Right renal pelvis (tissue), 4 donors: Measurements from ENCODE around the gene PPM1E. TPM values are rescaled to one million over a fixed set of nuclear protein-coding genes. Genes with fewer than 3 reads are reported as not detected.
"Not testable (repeated sequence)": the region's sequence is repeated elsewhere in the genome, so short reads cannot be mapped to it uniquely, and the experiment has no call there.

Source experiments
- DNase-seq, 4 donors: peaks; one replicate each; pipeline ENCODE4 v3.0.0-alpha.2; 2013; ENCODE audit warnings: low read depth in 4 of 4, low spot score in 3 of 4, missing footprints in 1 of 4
- polyA plus RNA-seq, 4 donors: library from polyadenylated mRNA; unstranded; fragments of 120-200 nt; gene quantifications; one replicate each; pipeline ENCODE4 v1.2.1, GENCODE V29; 2013; ENCODE audit not compliant: insufficient read length in 4 of 4

PPM1E gene
- 1 to 10 TPM; 3.4 to 3.9 (median 3.6) TPM for polyA plus RNA-seq

DNA sequence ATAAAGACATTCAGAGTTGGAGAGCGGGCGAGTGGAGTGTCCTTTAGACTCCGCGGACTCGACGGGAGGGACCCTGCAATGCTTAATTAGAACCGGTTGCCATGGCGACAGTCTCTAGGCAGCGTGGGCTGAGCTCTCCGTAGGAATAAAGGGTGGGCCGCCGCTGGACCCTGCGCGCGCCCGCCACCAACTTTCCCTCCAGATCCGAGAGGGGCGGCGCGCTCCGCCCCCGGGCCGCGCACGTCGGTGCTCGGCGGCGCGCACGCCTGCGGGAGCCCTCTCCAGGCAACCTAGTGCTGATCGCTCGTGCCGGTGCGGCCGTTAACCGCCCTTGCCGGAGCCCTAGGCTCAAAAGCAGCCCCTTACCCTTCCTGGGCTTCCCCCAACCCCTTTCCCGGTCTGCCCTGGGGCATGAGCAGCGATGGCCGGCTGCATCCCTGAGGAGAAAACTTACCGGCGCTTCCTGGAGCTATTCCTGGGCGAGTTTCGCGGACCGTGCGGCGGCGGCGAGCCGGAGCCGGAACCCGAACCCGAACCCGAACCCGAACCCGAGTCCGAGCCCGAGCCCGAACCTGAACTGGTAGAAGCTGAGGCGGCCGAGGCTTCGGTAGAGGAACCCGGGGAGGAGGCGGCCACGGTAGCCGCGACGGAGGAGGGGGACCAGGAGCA is at the start of gene PPM1E:
Gene PPM1E (plus strand): TSS at position 278 of the 669 bp plus-strand sequence.
- DNase-seq, result peak; percentile 63 to 80 (median 76)

DNA sequence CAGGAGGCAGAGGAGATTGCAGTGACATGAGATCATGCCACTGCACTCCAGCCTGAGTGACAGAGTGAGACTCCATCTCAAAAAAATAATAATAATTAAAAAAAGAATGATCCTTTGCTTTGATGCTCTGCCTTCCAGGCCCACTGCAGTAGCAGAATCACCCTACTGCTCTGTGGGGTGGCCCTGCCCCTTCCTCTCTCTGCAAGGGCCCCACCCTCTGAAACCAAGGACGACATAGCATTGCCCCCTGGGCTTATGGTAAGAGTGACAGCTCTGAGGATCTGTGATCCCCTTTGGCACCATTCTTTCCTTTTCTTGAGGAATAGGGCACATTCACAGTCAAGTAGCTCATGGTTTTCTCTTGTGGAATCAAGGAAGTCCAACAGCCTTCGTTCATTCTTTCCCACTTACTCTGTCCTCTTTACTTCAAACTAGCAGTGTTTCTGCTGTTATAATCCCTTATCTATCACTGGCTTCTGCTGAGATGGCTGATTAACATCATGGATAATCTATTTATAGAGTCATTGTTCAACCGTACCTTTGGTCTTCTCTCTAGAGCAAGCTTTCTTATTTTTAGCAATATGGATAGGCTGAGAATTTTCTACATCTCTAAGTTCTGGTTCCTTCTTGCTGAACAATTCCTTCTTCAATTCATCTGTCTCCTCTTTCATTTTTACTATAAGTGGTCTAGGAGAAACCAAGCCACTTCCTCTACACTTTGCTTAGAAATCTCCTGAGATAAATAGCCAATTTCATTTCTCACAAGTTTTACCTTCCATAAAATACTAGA is 49.1 kb upstream of the PPM1E start:
- no peak for DNase-seq

DNA sequence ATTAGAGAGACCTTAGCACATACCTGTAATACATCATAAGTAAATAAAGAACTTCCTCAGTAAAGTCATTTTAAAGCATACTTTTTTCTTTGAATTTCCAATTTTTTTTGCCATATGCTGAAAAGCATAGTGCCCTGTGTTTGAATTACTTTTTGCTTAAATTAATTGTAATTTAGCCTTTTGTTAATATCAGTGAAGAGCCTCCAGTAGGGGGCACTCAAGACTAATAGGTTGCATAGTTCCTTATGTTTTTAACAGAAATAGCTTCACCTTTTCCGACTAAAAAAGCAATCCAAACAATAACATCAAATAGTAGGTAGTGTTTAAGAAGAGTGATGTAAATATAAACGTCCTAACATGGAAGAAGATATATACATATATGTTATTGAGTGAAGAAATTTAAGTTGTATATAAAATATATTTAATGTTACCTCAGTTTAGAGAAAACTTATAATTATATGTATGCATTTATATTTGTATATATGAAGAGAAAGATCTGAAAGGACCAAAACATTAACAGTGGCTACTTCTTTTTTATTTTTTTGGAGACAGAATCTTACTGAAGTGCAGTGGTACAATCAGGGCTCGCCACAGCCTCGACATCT is 44.6 kb upstream of the PPM1E start:
- peak in 3 of 4 donors; percentile 27 to 57 (median 38) for DNase-seq

DNA sequence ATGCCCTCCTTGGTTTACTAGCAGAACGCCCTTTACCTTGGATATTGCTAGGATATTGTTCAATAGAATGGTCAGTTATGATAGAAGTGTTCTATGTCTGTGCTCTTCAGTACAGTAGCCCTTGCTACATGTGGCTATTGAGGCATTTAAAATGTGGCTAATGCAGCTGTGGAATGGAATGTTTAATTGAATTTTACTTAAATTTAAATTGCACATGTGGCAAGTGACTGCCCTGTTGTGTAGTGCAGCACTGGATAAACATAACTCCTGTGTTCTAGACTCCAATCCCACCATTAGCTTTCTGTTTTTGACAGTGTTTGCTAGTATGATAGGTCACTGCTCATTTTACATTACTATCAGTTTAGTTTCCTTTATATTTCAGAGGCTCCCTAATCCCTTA is 33.4 kb upstream of the PPM1E start:
- DNase-seq, result no peak

DNA sequence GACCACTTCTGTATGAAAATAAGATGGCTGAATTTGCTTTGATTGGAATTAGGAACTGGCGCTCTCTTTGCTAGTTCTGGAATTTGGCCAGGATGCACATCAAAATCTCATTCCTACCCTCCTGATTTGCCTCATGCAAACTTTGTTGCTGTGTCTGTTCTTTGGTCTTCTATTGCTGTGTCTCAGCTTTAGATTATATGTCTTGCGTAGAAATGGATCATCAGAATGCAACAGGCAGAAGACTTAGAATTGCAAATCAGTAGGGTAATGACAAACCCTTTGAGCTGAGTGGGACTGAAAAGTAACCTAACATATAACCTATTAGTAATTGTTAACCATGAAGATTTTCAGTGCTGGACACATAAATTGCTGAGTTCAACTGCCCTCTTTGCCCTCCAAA is 33.0 kb upstream of the PPM1E start:
- DNase-seq, result no peak

DNA sequence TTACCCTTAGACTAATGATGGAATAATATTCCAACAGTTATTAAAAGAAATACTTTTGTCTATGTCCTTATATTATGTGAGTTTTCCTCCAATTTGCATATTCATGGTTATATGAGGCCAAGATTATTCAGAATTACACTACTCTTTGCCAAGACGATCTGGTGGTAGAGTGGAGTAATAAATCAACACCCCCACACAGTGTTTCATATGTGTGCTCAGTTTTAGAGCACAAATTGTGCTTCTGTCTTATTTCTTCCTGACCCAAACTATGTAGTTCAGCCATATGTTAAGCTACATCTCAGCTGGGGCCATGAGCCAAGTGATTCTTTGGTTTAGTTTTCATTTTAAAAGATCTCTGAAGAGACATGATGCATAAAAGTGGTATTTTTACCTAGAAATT is 26.9 kb upstream of the PPM1E start:
- no peak for DNase-seq

DNA sequence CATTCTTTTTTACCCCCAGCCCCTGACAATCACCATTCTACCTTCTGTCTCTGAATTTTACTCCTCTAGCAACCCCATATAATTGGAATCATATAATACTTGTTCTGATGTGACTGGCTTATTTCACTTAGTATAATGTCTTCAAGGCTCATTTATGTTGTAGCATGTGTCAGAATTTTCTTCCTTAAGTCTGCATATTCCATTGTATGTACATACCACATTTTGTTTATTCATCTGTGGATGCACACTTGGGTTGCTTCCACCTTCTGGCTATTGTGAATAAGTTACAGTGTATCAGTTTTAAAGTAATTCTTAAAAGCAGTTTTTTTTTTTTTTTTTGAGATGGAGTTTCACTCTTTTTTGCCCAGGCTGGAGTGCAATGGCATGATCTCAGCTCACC is 24.7 kb upstream of the PPM1E start:
- no peak for DNase-seq

DNA sequence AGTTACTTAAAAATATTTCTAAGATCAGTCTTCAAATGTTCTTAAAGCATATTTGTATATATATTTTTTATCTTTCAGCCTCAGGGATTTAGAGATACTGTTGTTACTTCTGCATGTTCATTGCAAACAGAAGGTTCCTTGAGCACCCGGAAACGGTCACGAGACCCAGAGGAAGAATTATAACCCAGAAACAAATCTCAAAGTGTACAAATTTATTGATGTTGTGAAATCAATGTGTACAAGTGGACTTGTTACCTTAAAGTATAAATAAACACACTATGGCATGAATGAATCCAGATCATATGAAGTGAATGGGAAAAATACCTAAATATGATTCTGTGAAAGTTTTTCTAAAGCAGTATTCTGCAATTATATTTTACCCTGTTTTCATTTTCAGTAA is 21.6 kb upstream of the PPM1E start:
- no peak for DNase-seq

DNA sequence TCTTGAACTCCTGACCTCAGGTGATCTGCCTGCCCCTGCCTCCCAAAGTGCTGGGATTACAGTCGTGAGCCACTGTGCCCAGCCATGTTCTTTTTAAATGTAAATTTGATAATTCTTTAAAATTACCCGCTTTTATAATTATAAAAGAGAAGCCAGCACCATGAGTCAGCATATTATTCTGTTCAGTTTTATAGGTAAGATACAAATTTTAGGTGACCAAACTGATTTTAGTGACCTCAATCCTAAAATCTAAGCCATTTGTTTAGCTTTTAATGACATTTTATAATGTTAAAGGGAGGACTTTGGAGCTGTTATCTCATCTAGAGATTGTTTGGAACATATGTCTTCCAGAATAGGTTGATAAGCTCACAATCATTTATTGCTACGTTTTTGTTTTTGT is 20.8 kb upstream of the PPM1E start:
- no peak for DNase-seq

DNA sequence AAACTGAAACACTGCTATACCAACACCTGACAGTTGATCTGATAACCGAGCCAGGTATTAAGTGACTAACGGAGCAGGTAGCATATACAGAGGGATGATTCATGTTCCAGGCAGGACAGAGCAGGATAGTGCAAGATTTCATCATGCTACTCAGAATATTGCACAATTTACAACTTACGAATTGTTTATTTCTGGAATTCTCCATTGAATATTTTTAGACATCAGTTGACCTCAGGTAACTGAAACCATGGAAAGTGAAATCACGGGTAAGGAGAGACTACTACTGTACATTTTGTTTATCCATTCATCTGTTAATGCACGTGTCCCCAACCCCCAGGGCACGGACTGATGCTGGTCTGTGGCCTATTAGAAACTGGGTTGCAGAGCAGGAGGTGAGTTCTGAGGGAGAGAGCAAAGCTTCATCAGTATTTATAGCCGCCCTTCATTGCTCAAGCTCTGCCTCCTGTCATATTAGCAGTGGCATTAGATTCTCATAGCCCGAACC is 14.5 kb upstream of the PPM1E start:
- DNase-seq, result no peak

DNA sequence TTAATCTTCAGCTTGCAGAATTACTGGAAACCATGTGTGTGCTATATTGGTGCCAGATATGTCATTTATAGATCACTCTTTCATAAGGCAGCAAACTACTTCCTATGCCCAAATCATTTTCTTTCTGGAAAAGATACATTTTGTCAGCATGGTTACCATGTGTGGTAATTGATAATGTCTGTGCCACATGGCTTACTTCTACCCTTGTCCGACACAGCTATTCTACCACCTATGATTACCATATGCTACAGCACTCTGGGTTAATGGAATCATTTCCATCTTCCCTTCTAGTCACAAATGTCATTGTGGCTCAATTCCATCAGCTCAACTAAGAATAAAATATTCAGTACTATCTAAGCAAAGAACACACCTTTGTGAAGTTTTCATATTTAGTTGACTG is 8.0 kb upstream of the PPM1E start:
- no peak for DNase-seq

DNA sequence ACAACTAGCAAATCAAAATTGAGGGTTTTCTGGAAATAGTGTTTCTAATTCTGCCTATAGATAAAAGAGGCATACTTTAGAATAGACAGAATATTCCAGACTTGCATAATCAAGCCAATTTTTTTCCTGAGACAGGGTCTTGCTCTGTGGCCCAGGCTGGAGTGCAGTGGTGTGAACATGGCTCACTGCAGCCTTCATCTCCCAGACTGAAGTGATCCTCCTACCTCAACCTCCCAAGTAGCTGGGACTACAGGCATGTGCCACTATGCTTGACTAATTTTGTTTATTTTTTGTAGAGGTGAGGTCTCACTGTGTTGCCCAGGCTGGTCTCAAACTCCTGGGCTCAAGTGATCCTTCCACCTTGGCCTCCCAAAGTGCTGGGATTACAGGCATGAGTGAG is 6.0 kb upstream of the PPM1E start:
- DNase-seq, result not testable (repeated sequence)

DNA sequence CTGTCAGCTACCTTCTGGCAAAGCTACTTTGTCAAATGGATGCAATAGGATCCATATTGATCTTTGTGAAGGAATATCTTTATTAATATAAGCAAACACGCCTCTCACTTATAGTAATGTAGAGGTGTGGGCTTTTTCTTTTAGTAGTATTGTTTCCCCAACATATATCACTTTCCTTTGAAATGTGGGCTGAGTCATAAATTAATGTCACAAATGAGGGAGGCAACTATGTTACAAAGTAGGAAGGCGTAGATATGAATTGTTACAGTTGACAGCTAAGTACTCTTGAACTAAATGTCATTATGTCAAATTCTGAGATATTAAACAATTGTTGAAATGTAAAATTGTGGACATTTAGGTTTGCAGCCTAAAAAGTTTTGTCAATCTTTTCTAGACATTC is 2.6 kb upstream of the PPM1E start:
- no peak for DNase-seq

DNA sequence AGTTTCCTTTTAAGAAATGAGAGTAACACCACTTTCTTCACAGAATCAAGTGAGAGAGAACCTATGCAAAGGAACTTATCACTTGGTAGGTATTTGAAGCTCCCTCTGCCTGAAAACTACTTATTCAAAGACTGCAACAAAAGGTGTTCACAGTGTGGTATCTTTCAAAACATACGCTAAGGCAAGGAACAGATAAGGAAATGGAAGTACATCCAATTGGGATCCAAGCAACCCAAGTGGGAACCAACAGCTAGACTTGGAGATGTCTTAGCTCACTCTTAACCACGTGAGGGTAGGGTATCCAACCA is 431 bp upstream of the PPM1E start:
- DNase-seq, result no peak

DNA sequence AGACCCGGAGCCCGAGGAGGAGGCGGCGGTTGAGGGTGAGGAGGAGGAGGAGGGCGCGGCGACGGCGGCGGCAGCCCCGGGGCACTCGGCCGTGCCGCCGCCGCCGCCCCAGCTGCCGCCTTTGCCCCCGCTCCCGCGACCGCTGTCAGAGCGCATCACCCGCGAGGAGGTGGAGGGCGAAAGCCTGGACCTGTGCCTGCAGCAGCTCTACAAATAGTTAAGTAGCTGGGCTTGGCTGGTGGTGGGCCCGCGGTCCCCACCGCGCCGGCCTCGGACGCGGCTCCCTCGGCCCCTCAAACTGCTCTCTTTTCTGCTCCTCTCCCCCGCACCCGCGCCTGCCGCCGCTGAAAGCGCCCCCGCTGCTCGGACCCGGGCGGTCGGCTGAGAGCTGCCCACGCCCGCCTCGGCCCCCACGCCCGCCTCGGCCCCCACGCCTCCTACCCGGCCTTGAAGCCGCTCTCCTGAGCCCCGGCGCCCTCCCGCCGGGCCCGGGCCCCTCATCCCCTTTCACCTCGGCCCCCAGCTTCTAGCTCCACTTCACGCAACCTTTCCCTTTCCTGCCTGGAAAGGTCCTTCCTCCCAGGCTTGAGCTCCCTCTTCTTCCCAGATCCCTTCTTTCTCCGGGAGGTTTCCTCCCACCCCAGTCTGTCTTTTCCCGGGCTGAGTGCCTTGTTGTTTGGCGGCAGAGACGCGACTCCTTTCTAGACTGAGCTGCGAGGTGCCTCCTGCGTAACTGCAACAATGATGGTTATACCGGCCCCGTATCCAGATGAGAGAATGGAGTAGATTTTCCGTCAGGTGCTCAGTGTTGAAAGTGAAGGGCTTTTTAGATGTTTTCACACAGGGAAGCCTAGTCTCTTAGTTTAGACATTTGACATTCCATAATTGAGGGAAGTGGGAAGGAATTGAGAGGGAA is 850 bp downstream of the PPM1E start:
- DNase-seq, result peak in 1 of 4 donors; percentile 7

DNA sequence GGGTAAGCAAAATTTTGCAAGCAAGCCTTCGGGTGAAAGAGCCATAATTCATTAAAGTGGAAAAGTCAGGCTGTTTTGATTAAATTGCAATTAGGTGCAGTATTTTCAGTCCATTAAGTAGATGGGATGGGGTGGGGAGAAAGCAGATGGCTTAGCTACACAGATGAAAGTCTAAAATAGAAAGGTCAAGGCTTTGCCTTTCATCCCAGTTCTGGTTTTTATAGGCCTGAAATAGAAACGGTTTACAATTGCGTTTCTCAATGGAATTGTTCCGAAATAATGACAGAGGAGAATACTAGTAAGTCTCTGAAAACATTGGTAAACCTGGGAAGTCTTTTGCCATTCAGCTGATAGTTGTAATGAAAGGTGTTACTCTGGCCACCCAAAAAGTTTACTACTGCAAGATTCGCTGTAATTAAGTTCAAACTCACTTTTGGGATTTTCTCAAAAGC is 1.5 kb downstream of the PPM1E start:
- DNase-seq, result no peak

DNA sequence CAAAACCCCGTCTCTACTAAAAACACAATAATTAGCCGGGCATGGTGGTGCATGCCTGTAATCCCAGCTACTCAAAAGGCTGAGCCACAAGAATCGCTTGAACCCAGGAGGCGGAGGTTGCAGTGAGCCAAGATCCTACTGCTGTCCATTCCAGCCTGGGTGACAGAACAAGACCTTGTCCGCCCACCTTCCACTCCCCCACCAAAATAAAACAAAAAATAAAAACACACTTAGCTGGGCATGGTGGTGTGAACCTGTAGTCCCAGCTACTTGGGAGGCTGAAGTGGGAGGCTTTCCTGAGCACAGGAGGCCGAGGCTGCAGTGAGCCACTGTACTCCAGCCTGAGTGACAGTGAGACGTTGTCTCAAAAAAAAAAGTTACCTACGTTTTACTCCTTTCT is 3.2 kb downstream of the PPM1E start:
- no peak for DNase-seq

DNA sequence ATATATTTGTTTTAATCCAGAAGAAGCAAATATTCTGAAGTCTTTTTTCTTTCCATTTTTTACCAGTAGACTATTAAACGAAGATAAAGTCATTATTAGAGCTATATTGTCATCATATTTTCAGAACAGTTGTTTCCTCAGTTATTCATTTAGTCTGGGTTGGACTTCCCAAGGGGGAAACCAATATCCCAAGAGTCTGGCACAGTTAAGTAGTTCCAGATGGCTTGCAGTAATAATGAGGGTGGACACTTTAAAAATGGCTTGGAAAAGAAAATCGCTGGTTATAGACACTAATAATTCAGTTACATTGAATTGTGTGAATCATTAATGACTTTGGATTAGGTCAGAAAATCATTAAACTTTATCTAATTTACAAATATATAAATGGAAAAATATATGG is 3.9 kb downstream of the PPM1E start:
- no peak for DNase-seq

DNA sequence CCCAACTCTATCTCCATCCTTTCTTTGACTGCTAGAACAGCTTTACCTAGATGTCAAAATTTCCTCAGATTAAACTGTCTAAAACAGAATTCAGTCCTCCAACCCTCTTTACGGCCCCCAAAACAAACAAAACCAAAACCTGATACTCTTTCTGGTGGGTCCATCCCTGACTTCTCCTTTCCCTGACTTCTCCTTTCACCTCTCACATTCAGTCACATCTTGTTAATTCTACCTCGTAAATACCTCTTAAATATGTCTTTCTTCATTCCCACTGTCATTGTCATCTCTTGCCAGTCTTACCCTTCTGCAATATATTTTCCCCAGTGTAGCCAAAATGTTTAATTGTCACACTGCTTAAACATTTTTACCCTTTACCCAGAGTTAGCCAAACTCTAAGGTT is 4.6 kb downstream of the PPM1E start:
- DNase-seq, result no peak

DNA sequence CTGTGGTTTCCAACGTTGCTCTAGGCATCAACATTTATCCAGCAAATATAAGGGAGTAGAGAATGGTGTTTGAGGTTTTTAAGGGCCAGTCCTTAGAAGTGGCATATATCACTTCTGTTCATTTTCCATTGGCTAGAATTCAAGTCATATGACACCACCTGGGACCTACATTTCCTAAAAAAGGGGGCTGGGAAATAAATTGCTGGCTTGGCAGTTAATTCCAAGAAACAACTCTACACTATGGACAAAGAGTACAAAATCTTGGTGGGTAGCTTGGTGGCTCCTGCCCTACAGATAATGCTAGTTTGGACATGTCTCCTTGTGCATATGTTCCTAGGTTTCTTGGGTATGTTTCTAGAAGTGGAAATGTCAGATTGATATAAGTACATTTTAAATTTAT is 7.6 kb downstream of the PPM1E start:
- no peak for DNase-seq

DNA sequence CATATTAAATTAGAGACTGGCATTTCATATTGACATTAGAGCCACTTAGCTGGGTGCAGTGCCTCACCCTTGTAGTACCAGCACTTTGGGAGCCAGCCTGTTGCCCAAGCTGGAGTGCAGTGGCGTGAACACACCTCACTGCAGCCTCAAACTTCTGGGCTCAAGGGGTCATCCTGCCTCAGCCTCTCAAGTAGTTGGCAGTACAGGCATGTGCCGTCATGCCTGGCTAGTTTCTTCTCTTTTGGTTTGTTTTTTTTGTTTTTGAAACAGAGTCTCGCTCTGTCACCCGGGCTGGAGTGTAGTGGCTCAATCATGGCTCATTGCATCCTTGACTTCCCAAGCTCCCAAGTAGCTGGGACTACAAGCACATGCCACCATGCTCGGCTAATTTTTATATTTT is 8.7 kb downstream of the PPM1E start:
- DNase-seq, result peak in 2 of 4 donors; percentile 48 to 60
